H9 (cell line): ENCODE data around the gene PEPD. TPM values are rescaled to one million over a fixed set of nuclear protein-coding genes. Genes with fewer than 3 reads are reported as not detected.

ENCODE experiments used
- DNase-seq: peaks from one replicate; pipeline ENCODE4 v3.0.0-alpha.2; 2017
- H2AFZ ChIP-seq: one replicate; pipeline ENCODE4 v1.6.1; 2013; ENCODE audit warnings: mild to moderate bottlenecking, low read length, control low read depth, moderate library complexity
- H2AK5ac ChIP-seq: 2 replicates; pipeline ENCODE4 v1.6.1; 2013; ENCODE audit warnings: low read length, control low read depth, mixed read lengths; ENCODE audit not compliant: insufficient read length
- H2BK120ac ChIP-seq: one replicate; pipeline ENCODE4 v1.6.1; 2013; ENCODE audit warnings: low read depth, mild to moderate bottlenecking, low read length, control low read depth, inconsistent platforms; ENCODE audit not compliant: poor library complexity, severe bottlenecking
- H2BK12ac ChIP-seq: 2 replicates; pipeline ENCODE4 v1.6.1; 2013; ENCODE audit warnings: low read length, control low read depth, mixed read lengths, low read depth; ENCODE audit not compliant: insufficient read length
- H2BK15ac ChIP-seq: 2 replicates; pipeline ENCODE4 v1.6.1; 2013; ENCODE audit warnings: low read depth, low read length, control low read depth
- H2BK20ac ChIP-seq: one replicate; pipeline ENCODE4 v1.6.1; 2013; ENCODE audit warnings: low read depth, mild to moderate bottlenecking, low read length, control low read depth, inconsistent platforms; ENCODE audit not compliant: poor library complexity, severe bottlenecking
- H2BK5ac ChIP-seq: 2 replicates; pipeline ENCODE4 v1.6.1; 2013; ENCODE audit warnings: low read length, control low read depth, mixed read lengths; ENCODE audit not compliant: insufficient read length
- H3K14ac ChIP-seq: 2 replicates; pipeline ENCODE4 v1.6.1; 2013; ENCODE audit warnings: low read length, control low read depth; ENCODE audit not compliant: insufficient read depth
- H3K18ac ChIP-seq: 2 replicates; pipeline ENCODE4 v1.6.1; 2013; ENCODE audit warnings: low read depth, mild to moderate bottlenecking, mixed read lengths, low read length, control low read depth; ENCODE audit not compliant: insufficient read length
- H3K23ac ChIP-seq: 2 replicates; pipeline ENCODE4 v1.6.1; 2013; ENCODE audit warnings: low read length, control low read depth, mixed read lengths, low read depth; ENCODE audit not compliant: insufficient read length
- H3K23me2 ChIP-seq: 2 replicates; pipeline ENCODE4 v1.6.1; 2013; ENCODE audit warnings: low read depth, mild to moderate bottlenecking, mixed read lengths, low read length, control low read depth; ENCODE audit not compliant: insufficient read length, poor library complexity, severe bottlenecking
- H3K27ac ChIP-seq: 2 replicates; pipeline ENCODE4 v1.5.1; 2013; ENCODE audit warnings: low read length, control low read depth, mixed read lengths, low read depth; ENCODE audit not compliant: insufficient read length
- H3K27me3 ChIP-seq: 2 replicates; pipeline ENCODE4 v1.6.1; 2013; ENCODE audit warnings: low read length, control low read depth, inconsistent platforms; ENCODE audit not compliant: insufficient read depth
- H3K4ac ChIP-seq: 2 replicates; pipeline ENCODE4 v1.6.1; 2013; ENCODE audit warnings: low read depth, mild to moderate bottlenecking, control low read depth, inconsistent platforms, low read length, moderate library complexity
- H3K4me1 ChIP-seq: 2 replicates; pipeline ENCODE4 v1.6.1; 2013; ENCODE audit warnings: low read length, control low read depth, inconsistent platforms; ENCODE audit not compliant: insufficient read depth
- H3K4me2 ChIP-seq: 2 replicates; pipeline ENCODE4 v1.6.1; 2013; ENCODE audit warnings: low read length, control low read depth, mixed read lengths; ENCODE audit not compliant: insufficient read length, insufficient read depth
- H3K56ac ChIP-seq: 2 replicates; pipeline ENCODE4 v1.6.1; 2013; ENCODE audit warnings: low read depth, mild to moderate bottlenecking, mixed read lengths, low read length, control low read depth; ENCODE audit not compliant: insufficient read length
- H3K79me1 ChIP-seq: 2 replicates; pipeline ENCODE4 v1.6.1; 2013; ENCODE audit warnings: low read depth, mild to moderate bottlenecking, moderate library complexity, low read length, control low read depth, inconsistent platforms; ENCODE audit not compliant: insufficient read depth, poor library complexity, severe bottlenecking
- H3K79me2 ChIP-seq: 2 replicates; pipeline ENCODE4 v1.6.1; 2013; ENCODE audit warnings: low read length, control low read depth, inconsistent platforms; ENCODE audit not compliant: insufficient read depth
- H3K9ac ChIP-seq: 2 replicates; pipeline ENCODE4 v1.6.1; 2013; ENCODE audit warnings: low read length, control low read depth, mixed read lengths; ENCODE audit not compliant: insufficient read length; ENCODE audit errors: extremely low read depth
- H3K9me3 ChIP-seq: one replicate; pipeline ENCODE4 v1.6.1; 2013; ENCODE audit warnings: low read depth, low read length, inconsistent platforms; ENCODE audit not compliant: control insufficient read depth
- H3T11ph ChIP-seq: one replicate; pipeline ENCODE4 v1.6.1; 2013; ENCODE audit warnings: mild to moderate bottlenecking, low read length, control low read depth, inconsistent platforms
- H4K20me1 ChIP-seq: one replicate; pipeline ENCODE4 v1.6.1; 2013; ENCODE audit not compliant: control insufficient read depth, insufficient read length, insufficient read depth
- H4K5ac ChIP-seq: 2 replicates; pipeline ENCODE4 v1.6.1; 2013; ENCODE audit warnings: low read depth, mild to moderate bottlenecking, mixed read lengths, low read length, control low read depth; ENCODE audit not compliant: insufficient read length
- H4K8ac ChIP-seq: replicated peaks from 2 replicates; pipeline ENCODE4 v1.6.1; 2013; ENCODE audit warnings: low read length, control low read depth, mixed read lengths, low read depth; ENCODE audit not compliant: insufficient read length
- H4K91ac ChIP-seq: 2 replicates; pipeline ENCODE4 v1.6.1; 2013; ENCODE audit warnings: low read depth, mild to moderate bottlenecking, moderate library complexity, mixed read lengths, low read length, control low read depth; ENCODE audit not compliant: insufficient read length
- H3K27ac Mint-ChIP-seq, 3 experiments: 2 replicates in 2 of 3; 3 replicates in 1 of 3; pipeline ENCODE4 v1.8.0; 2020 to 2021; ENCODE audit warnings: mixed read lengths in 3 of 3, mild to moderate bottlenecking in 1 of 3, moderate library complexity in 1 of 3
- H3K27me3 Mint-ChIP-seq: 2 replicates; pipeline ENCODE4 v1.8.0; 2021; ENCODE audit warnings: low read depth, mild to moderate bottlenecking, moderate library complexity, mixed read lengths
- H3K36me3 Mint-ChIP-seq, 3 experiments: 2 replicates in 2 of 3; 3 replicates in 1 of 3; pipeline ENCODE4 v1.8.0; 2020 to 2021; ENCODE audit warnings: low read depth in 3 of 3, mixed read lengths in 3 of 3; ENCODE audit not compliant: insufficient read depth in 1 of 3
- H3K4me1 Mint-ChIP-seq, 2 experiments: 2 replicates each; pipeline ENCODE4 v1.8.0; 2020; ENCODE audit warnings: mixed read lengths in 2 of 2
- H3K4me3 Mint-ChIP-seq, 2 experiments: 2 replicates in 1 of 2; 3 replicates in 1 of 2; pipeline ENCODE4 v1.8.0; 2020 to 2021; ENCODE audit warnings: mild to moderate bottlenecking in 2 of 2, mixed read lengths in 2 of 2, moderate library complexity in 1 of 2
- H3K9me3 Mint-ChIP-seq, 2 experiments: 2 replicates in 1 of 2; 3 replicates in 1 of 2; pipeline ENCODE4 v1.8.0; 2020; ENCODE audit warnings: mild to moderate bottlenecking in 2 of 2, mixed read lengths in 2 of 2, moderate library complexity in 1 of 2
- WGBS: extraction: QIAGEN DNeasy Blood & Tissue Kit; methylation state at CpG from one replicate; pipeline ENCODE4 v1.1.7; 2013; ENCODE audit warnings: missing lambda C conversion rate, low lambda C conversion rate, mixed read lengths; ENCODE audit not compliant: insufficient read length; ENCODE audit errors: extremely low coverage; 5-methylcytosine and 5-hydroxymethylcytosine counted together
- total RNA-seq: library from RNA; stranded (reverse); gene quantifications from 2 replicates; pipeline ENCODE4 v1.2.1, GENCODE V29; 2021
- TF ChIP-seq, protein P1 (sequence below): fragments of 200-600 bp; sonication (generic); conservative IDR thresholded peaks from 3 replicates; pipeline ENCODE4 v1.8.0; 2021; ENCODE audit warnings: antibody characterized with exemption, mild to moderate bottlenecking

The PEPD gene
- total RNA-seq, 1 experiment from 2014 or later, result 52.8 TPM

GRCh38 chr19:33458171-33458633 lies 63.4 kb downstream of the PEPD start:
- H4K5ac ChIP-seq, result peak overlapping the region; percentile 34
- no peak overlapping the region for H2BK120ac ChIP-seq
- no peak overlapping the region for H3K18ac ChIP-seq
- H2BK15ac ChIP-seq, result no peak overlapping the region
- H3K9me3 Mint-ChIP-seq, result no peaks in the 10 kb centered on the region
- TF ChIP-seq, protein P1, sequence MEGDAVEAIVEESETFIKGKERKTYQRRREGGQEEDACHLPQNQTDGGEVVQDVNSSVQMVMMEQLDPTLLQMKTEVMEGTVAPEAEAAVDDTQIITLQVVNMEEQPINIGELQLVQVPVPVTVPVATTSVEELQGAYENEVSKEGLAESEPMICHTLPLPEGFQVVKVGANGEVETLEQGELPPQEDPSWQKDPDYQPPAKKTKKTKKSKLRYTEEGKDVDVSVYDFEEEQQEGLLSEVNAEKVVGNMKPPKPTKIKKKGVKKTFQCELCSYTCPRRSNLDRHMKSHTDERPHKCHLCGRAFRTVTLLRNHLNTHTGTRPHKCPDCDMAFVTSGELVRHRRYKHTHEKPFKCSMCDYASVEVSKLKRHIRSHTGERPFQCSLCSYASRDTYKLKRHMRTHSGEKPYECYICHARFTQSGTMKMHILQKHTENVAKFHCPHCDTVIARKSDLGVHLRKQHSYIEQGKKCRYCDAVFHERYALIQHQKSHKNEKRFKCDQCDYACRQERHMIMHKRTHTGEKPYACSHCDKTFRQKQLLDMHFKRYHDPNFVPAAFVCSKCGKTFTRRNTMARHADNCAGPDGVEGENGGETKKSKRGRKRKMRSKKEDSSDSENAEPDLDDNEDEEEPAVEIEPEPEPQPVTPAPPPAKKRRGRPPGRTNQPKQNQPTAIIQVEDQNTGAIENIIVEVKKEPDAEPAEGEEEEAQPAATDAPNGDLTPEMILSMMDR, result no peak
- no peak overlapping the region for H3K23ac ChIP-seq
- no peak overlapping the region for H2BK12ac ChIP-seq
- H3K79me1 ChIP-seq, result no peaks in the 10 kb centered on the region
- H4K91ac ChIP-seq, result no peak overlapping the region
- no peak overlapping the region for H3K27ac Mint-ChIP-seq
- H4K20me1 ChIP-seq, result peaks cover 2% of the 10 kb centered on the region
- peak overlapping the region; percentile 0 for H4K8ac ChIP-seq
- no peak overlapping the region for H3K4ac ChIP-seq
- no peaks in the 10 kb centered on the region for H3K79me2 ChIP-seq
- H3T11ph ChIP-seq, result no peak overlapping the region
- no peak overlapping the region for H3K56ac ChIP-seq
- H3K9me3 ChIP-seq, result no peaks in the 10 kb centered on the region
- H3K27me3 Mint-ChIP-seq, result no peaks in the 10 kb centered on the region
- H3K4me1 ChIP-seq, result no peaks in the 10 kb centered on the region
- no peak overlapping the region for H3K4me2 ChIP-seq
- H3K4me3 Mint-ChIP-seq, result no peak overlapping the region
- no peak overlapping the region for H3K9ac ChIP-seq
- no peak overlapping the region for H3K14ac ChIP-seq
- no peak overlapping the region for H3K27ac ChIP-seq
- no peak overlapping the region for H2AFZ ChIP-seq
- H2BK5ac ChIP-seq, result no peak overlapping the region
- H3K23me2 ChIP-seq, result no peaks in the 10 kb centered on the region
- no peak overlapping the region for H2AK5ac ChIP-seq
- no peaks in the 10 kb centered on the region for H3K4me1 Mint-ChIP-seq
- H3K36me3 Mint-ChIP-seq, result no peaks in the 10 kb centered on the region
- no peak overlapping the region for H2BK20ac ChIP-seq
- DNase-seq, result peak; percentile 15
- 100% methylated on average over 6 of the region's 8 CpGs for whole genome bisulfite sequencing
- no peaks in the 10 kb centered on the region for H3K27me3 ChIP-seq
